Mucosa of stomach (tissue), 1 donor: ENCODE data around the gene ARFRP1.
A peak's percentile ranks its signal among the peaks of the same experiment; 100 is the strongest.

Experiments used
- H3K27me3 ChIP-seq: one replicate; pipeline ENCODE4 v1.7.0; 2013; ENCODE audit warnings: mild to moderate bottlenecking, low read length; ENCODE audit not compliant: control insufficient read depth, insufficient read depth
- H3K36me3 ChIP-seq: one replicate; pipeline ENCODE4 v1.7.0; 2013; ENCODE audit warnings: low read length; ENCODE audit not compliant: control insufficient read depth, insufficient read depth
- H3K4me1 ChIP-seq: one replicate; pipeline ENCODE4 v1.7.0; 2013; ENCODE audit warnings: mild to moderate bottlenecking, low read length; ENCODE audit not compliant: control insufficient read depth, insufficient read depth
- H3K4me3 ChIP-seq: one replicate; pipeline ENCODE4 v1.7.0; 2013; ENCODE audit warnings: low read length
- H3K9ac ChIP-seq: one replicate; pipeline ENCODE4 v1.7.0; 2013; ENCODE audit warnings: mild to moderate bottlenecking, low read length, moderate library complexity
- H3K9me3 ChIP-seq: one replicate; pipeline ENCODE4 v1.7.0; 2013; ENCODE audit warnings: mild to moderate bottlenecking, low read length, moderate library complexity; ENCODE audit not compliant: control insufficient read depth
- donor health status: Pancreatic carcinoma.

ARFRP1 gene

DNA sequence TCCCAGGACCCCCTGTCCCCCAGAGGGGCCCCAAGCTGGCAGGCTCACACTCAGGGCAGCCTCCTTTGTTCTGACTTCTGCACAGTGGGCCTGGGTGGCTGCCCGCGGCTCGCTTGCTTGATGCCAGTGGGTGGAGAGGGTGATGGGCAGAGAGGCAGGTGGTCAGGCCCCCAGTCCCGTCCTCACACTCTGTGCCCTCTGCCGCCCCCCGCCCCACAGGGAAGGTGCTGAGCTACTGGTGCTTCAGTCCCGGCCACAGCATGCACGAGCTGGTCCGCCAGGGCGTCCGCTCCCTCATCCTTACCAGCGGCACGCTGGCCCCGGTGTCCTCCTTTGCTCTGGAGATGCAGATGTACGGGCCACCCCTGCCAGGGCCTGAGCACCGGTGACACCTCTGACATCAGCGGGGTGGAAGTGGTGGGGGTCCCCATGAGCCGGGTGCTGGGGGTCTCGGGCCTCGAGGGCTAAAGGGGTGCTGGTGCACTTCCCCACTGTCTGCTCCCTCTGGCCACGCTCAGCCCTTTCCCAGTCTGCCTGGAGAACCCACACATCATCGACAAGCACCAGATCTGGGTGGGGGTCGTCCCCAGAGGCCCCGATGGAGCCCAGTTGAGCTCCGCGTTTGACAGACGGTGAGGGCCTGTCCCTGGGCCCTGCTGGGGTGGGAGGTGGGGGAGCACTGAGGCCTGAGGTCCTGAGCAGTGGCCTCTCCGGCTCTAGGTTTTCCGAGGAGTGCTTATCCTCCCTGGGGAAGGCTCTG is 20.2 kb downstream of the ARFRP1 start:
- H3K4me3 ChIP-seq, result no peak overlapping the region

DNA sequence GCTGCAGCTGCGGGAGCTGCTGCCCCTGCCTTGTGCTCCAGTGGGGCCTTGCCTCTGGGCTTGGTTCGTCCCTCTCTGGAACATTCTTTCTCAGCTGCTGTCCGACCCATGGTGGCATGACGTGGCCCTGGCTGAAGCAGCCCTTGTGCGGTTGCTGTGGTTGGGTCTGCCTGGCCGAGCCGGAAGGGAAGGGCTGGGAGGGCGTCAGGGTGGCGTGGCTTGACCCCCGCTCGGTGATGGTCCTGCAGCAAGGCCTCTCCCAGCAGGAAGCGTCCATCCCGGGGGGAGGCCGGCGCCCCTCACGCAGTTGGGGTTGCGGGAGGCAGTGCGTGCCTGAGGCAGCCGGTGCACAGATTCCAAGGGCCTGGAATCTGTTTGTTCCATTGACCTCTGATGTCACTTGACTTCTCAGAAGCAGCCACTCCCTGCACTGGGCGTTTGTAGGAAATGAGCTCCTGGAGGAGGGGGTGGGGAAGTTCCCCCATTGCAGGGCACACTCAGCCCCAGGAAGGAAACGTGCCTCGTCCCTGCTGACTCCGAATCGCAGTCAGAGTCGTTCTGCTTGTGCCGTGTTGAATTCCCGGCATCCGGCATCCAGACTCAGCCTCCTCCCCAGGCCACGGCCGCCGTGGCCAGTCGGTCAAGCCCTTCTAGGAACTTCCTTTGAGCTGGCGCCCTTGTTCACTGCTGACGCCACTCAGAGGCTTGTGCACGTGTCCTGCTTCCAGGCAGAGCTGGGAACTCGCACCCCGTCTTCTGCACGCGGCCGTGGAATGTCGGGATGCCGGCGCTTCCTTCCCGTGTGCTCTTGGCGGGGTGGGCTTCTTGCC is 21.1 kb downstream of the ARFRP1 start:
- no peaks in the 10 kb centered on the region for H3K27me3 ChIP-seq
- H3K9ac ChIP-seq, result peak overlapping the region; percentile 11
- H3K36me3 ChIP-seq, result no peaks in the 10 kb centered on the region
- no peaks in the 10 kb centered on the region for H3K9me3 ChIP-seq
- H3K4me1 ChIP-seq, result peaks cover 34% of the 10 kb centered on the region
- no peak overlapping the region for H3K4me3 ChIP-seq

More for the DNA sequence above, 20.2 kb downstream of the ARFRP1 start:
- Histone ChIP-seq H3K4me1 (peaks cover 40% of the 10 kb centered on the region), H3K36me3 (no peaks in the 10 kb centered on the region), H3K27me3 (no peaks in the 10 kb centered on the region), H3K9ac (peak overlapping the region; percentile 11), H3K9me3 (no peaks in the 10 kb centered on the region)

DNA sequence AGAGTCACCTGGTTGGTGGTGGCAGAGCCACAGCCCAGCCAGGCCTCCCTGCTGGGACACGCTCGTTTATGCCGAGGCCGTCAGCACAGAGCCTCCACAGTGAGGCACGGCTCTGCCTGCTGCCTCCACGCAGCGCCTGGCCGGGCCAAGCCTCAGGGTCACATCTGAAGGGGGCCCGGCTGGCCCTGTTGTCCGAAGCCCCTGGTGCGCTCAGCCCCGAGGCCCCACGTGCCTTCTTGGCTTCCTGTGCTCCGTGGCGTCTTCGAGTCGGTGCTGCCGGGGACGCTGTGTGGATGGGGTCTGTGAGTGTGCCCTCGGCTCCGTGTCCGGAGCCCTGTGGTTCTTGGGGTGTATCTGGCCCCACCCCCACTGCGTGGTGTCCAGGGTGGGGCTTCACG is 21.7 kb downstream of the ARFRP1 start:
- H3K36me3 ChIP-seq, result no peaks in the 10 kb centered on the region
- H3K9me3 ChIP-seq, result no peaks in the 10 kb centered on the region
- peak overlapping the region; percentile 3 for H3K9ac ChIP-seq
- no peaks in the 10 kb centered on the region for H3K27me3 ChIP-seq
- peaks cover 30% of the 10 kb centered on the region for H3K4me1 ChIP-seq
- no peak overlapping the region for H3K4me3 ChIP-seq

DNA sequence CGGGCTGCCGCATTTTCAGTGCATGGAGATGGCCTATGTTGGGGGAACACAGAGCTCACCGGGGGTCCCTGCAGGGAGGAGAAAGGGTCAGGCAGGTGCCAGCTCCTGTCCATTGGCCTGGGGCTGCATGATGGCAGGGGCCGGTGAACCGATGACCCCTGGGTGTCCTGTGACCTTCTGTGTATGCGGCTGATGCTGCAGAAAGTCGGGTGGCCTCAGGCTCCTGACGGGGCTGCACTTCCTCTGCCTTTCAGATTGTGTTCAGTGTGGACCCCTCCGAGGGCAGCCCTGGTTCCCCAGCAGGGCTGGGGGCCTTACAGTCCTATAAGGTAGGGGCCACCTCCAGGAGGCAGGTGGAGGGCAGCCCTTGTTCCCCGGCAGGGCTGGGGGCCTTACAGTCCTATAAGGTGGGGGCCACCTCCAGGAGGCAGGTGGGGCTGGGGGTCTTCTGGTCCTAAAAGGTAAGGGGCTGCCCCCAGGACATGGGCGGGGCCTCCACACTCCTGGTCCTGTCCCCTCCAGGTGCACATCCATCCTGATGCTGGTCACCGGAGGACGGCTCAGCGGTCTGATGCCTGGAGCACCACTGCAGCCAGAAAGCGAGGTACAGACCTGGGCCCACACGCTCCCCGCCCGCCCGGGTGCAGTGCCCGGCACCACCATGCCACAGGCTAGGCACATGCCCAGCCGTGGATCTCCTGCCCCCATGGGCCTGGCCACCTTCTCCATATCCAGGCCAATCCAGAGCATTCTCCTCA is 22.3 kb downstream of the ARFRP1 start:
- no peaks in the 10 kb centered on the region for H3K27me3 ChIP-seq
- no peaks in the 10 kb centered on the region for H3K9me3 ChIP-seq
- H3K4me3 ChIP-seq, result no peak overlapping the region
- H3K4me1 ChIP-seq, result peaks cover 30% of the 10 kb centered on the region
- H3K9ac ChIP-seq, result no peak overlapping the region
- H3K36me3 ChIP-seq, result no peaks in the 10 kb centered on the region

DNA sequence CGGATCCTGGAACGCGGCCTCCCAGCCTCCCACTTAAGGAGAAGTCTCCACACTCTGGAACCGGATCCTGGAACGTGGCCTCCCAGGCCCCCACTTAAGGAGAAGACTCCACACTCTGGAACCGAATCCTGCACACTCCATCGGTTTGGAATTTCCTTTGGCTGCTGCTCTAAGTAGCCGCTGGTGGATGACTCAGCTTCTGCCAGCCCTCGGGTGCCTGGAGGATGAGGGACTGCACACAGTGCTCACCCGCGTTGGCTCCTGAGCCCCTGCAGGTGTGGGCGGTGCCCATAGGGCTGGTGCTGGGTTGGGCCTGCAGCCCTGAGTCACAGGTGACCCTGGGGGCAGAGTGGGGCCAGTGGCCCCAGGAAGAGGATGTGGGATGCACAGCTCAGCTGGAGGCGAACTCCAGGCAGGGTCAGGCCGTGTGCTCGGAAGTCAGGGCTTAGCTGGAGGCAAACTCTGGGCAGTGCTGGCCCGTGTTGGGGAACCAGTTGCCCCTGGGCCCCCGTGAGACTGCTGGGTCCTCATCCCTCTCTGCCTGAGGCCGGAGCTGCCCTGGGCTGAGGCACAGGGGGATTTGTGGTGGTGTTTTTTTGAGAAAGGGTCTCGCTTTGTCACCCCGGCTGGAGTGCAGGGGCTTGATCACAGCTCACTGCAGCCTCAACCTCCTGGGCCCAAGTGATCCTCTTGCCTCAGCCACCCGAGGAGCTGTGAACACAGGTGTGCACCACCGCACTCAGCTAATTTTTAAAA is 25.2 kb downstream of the ARFRP1 start:
- Histone ChIP-seq H3K9me3 (no peaks in the 10 kb centered on the region), H3K9ac (no peak overlapping the region), H3K27me3 (no peaks in the 10 kb centered on the region), H3K4me3 (no peak overlapping the region), H3K36me3 (no peaks in the 10 kb centered on the region), H3K4me1 (peaks cover 29% of the 10 kb centered on the region)

DNA sequence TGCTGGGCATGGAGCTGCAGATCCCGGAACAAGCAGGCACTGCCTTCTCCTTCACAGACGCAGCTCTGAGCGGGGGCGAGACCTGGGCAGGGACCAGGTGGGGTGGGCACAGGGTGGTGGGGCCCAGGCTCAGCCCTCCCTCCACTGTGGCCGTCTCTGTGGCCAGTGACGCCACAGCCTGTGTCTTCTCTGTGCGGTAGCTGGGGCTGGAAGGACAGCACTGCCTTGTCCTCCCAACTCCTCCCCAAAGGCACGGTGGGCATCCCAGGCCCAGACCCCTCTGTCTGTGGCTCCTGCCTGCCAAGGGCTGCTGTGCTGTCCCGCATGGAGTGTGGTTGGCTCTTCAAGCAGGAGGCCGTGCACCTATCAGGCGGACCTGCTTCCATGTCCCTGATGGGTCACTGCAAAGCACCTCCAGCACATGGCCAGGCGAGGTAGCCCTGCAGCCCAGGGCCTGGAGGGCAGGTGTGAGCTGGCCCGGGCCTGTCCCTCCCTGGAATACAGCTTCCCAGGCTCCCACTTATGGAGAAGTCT is 26.1 kb downstream of the ARFRP1 start:
- Histone ChIP-seq H3K36me3 (no peaks in the 10 kb centered on the region), H3K27me3 (no peaks in the 10 kb centered on the region), H3K9ac (peak overlapping the region; percentile 31)

DNA sequence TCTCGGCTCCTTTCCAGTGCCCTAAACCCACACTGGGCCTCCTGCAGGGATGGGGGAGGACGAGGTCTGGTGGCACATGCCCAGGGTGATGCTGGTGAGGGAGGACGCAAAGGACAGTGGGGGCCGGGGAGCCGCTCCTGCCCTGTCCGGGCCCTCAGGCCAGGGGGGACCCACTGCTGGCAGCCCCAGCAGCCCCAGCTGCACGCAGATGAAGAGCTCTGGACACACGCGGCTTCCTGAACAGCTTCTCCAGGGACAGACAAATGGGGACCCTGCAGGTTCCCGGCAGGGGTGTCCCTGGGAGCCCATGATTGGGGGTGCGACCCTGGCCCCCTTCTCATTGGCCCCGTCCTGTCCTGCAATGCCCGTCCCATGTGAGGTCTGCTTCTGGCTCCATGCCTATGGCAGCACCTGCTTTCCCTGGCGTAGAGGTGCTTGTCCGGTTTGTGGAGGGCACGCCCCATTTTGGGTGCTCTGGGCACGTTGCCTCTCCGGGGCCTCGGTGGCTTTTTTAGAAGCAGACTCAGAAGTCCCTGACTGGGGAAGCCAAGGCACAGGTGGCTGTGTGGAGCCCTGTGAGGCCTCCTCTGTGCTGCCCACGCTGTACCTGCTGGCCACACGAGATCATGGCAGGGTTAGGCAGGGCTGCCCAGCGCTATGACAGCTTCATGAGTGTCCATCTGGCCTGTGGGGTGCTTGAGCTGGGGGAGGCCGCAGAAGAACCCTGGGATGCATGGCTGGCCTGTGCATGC is 26.7 kb downstream of the ARFRP1 start:
- Histone ChIP-seq H3K4me1 (peaks cover 14% of the 10 kb centered on the region), H3K9ac (no peak overlapping the region), H3K4me3 (no peak overlapping the region), H3K27me3 (no peaks in the 10 kb centered on the region), H3K36me3 (no peaks in the 10 kb centered on the region), H3K9me3 (no peaks in the 10 kb centered on the region)

More for the DNA sequence above, 26.1 kb downstream of the ARFRP1 start:
- Histone ChIP-seq H3K9me3 (no peaks in the 10 kb centered on the region), H3K4me1 (peaks cover 20% of the 10 kb centered on the region), H3K4me3 (no peak overlapping the region)

DNA sequence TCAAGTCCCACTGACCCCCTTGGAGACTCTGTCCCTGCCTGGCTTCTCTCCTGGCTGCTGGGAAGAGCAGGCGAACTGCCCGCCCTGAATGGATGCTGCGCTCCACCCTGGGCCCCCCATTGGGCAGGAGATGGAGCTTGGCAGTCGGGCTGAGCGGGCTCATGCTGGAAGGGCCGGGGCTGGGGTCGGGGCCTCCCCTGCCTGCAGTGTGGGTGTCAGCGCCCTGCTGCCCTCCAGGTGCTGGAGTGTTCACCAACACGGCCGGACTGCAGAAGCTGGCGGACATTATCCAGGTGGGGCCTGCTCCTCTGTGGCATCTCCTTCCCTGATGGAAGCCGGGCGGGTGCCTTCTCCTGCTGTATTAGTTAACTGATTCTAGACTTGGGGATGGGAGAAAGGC is 27.3 kb downstream of the ARFRP1 start:
- H3K4me3 ChIP-seq, result no peak overlapping the region
- H3K36me3 ChIP-seq, result no peaks in the 10 kb centered on the region
- H3K4me1 ChIP-seq, result peaks cover 10% of the 10 kb centered on the region
- no peak overlapping the region for H3K9ac ChIP-seq
- H3K27me3 ChIP-seq, result no peaks in the 10 kb centered on the region
- no peaks in the 10 kb centered on the region for H3K9me3 ChIP-seq

DNA sequence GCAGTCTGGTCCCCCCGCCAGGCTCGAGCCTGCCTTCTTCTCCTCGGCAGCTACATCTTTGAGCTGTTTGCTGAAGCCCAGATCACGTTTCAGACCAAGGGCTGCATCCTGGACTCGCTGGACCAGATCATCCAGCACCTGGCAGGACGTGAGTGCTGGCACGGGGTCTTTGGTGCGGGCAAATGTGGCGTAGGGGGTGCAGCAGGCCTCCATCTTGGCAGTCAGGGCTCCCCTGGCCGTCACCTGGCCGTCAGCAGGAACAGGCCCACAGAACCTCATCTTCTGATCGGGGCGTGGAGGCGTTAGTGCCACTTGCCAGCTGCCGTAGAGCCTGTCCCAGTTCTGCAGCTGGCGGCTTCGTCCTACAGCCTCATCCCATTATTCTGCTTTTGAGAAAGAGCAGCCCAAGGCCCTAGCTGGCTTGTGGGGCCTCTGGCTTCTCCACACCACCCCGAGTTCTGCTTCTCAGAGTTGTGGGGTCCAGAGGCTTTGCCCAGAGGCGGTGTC is 27.9 kb downstream of the ARFRP1 start:
- Histone ChIP-seq H3K4me3 (no peak overlapping the region), H3K36me3 (no peaks in the 10 kb centered on the region), H3K9ac (no peak overlapping the region), H3K27me3 (no peaks in the 10 kb centered on the region), H3K9me3 (no peaks in the 10 kb centered on the region), H3K4me1 (peaks cover 10% of the 10 kb centered on the region)

DNA sequence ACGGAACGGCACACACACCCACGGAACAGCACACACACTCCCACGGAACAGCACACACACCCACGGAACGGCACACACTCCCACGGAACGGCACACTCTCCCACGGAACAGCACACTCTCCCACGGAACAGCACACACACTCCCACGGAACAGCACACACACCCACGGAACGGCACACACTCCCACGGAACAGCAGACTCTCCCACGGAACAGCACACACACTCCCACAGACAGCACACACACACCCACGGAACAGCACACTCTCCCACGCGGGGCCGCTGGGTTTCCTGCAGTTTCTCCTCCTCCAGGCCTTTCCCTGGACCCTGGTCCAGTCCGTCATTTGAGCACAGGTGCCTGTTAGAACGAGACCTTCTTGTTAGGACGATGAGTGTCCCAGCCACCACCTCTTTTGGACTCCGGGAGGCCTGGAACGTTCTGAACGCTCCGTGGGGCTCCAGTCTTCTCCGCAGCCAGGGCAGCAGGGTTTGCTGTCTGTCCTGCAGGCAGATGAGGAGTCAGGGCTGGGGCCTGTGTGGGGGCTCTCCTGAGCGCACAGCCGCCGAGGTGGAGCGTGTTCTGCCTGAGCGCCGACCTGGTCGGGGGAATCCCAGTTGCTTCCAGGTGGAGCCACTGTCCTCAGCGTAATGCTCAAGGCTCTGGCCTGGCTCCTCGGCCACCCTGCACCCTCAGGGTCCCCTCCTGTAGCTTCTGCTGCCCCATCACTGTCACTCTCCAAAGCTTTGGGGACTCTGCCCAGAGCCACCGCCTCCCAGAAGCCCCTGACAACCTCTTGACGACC is 28.9 kb downstream of the ARFRP1 start:
- H3K27me3 ChIP-seq, result no peaks in the 10 kb centered on the region
- H3K4me3 ChIP-seq, result no peak overlapping the region
- no peak overlapping the region for H3K9ac ChIP-seq
- no peaks in the 10 kb centered on the region for H3K9me3 ChIP-seq
- peaks cover 10% of the 10 kb centered on the region for H3K4me1 ChIP-seq
- H3K36me3 ChIP-seq, result no peaks in the 10 kb centered on the region
